PC-3 (cell line): ENCODE measurements around the gene ENG. TPM values are rescaled to one million over a fixed set of nuclear protein-coding genes. Genes with fewer than 3 reads are reported as not detected.

Source experiments
- ATAC-seq: fragments of 200-7000 bp; cut with Tn5 transposase; 2 replicates; pipeline ENCODE4 v1.9.1; 2020; ENCODE audit warnings: mild to moderate bottlenecking, moderate library complexity
- BruUV-seq: library from RNA; stranded (reverse); fragments of 400-500 nt; replicated peaks from 2 replicates; lab custom pipeline; 2021; lab: Mats Ljungman, UMichigan
- CTCF ChIA-PET: fragments of 300-600 bp; sonication (Branson Sonifier 250); formaldehyde crosslinking; loops from one replicate; lab custom pipeline; 2022; ENCODE audit warnings: antibody characterized with exemption; lab: Charles Lee
- POLR2A ChIA-PET: fragments of 300-600 bp; sonication (Branson Sonifier 250); formaldehyde crosslinking; loops from one replicate; lab custom pipeline; 2022; ENCODE audit warnings: antibody characterized with exemption; ENCODE audit not compliant: unreplicated experiment; lab: Charles Lee
- DNase-seq: peaks from one replicate; pipeline ENCODE4 v3.0.0-alpha.2; 2015
- H2AFZ ChIP-seq: fragments of 300-600 bp; sonication (generic); 2 replicates; pipeline ENCODE4 v1.6.0; 2016; ENCODE audit warnings: antibody characterized with exemption, low read length
- H3F3A ChIP-seq: fragments of 300-600 bp; sonication (generic); one replicate; pipeline ENCODE4 v1.6.0; 2017; ENCODE audit warnings: antibody characterized with exemption, low read length, control low read depth, mild to moderate bottlenecking; ENCODE audit not compliant: unreplicated experiment
- H3K27ac ChIP-seq: fragments of 300-600 bp; sonication (generic); 2 replicates; pipeline ENCODE4 v1.5.1; 2016; ENCODE audit warnings: mild to moderate bottlenecking, low read length
- H3K27me3 ChIP-seq: fragments of 300-600 bp; sonication (generic); 2 replicates; pipeline ENCODE4 v1.6.1; 2016; ENCODE audit warnings: low read length, mixed read lengths
- H3K36me3 ChIP-seq: fragments of 300-600 bp; sonication (generic); 2 replicates; pipeline ENCODE4 v1.6.1; 2016; ENCODE audit warnings: low read depth, mixed run types, low read length, mixed read lengths
- H3K4me1 ChIP-seq: fragments of 300-600 bp; sonication (generic); 2 replicates; pipeline ENCODE4 v1.5.1; 2016; ENCODE audit warnings: low read length; ENCODE audit not compliant: insufficient read depth
- H3K4me2 ChIP-seq: fragments of 300-600 bp; sonication (generic); 2 replicates; pipeline ENCODE4 v1.6.0; 2016; ENCODE audit warnings: low read length
- H3K4me3 ChIP-seq: fragments of 300-600 bp; sonication (generic); 2 replicates; pipeline ENCODE4 v1.5.1; 2016; ENCODE audit warnings: mild to moderate bottlenecking, low read length, mixed read lengths
- H3K79me2 ChIP-seq: fragments of 300-600 bp; sonication (generic); 2 replicates; pipeline ENCODE4 v1.6.1; 2017; ENCODE audit warnings: low read length, mixed read lengths
- H3K9ac ChIP-seq: fragments of 300-600 bp; sonication (generic); 2 replicates; pipeline ENCODE4 v1.6.0; 2016; ENCODE audit warnings: mild to moderate bottlenecking, low read length
- H3K9me2 ChIP-seq: fragments of 300-600 bp; sonication (generic); replicated peaks from 2 replicates; pipeline ENCODE4 v1.6.1; 2016; ENCODE audit warnings: mixed run types, low read length, mixed read lengths
- H3K9me3 ChIP-seq: fragments of 300-600 bp; sonication (generic); 2 replicates; pipeline ENCODE4 v1.6.1; 2016; ENCODE audit warnings: low read length, mixed read lengths
- H4K20me1 ChIP-seq: fragments of 300-600 bp; sonication (generic); 2 replicates; pipeline ENCODE4 v1.6.1; 2016; ENCODE audit warnings: low read length, mixed read lengths
- CTCF ChIP-seq: fragments of 300-600 bp; sonication (generic); conservative IDR thresholded peaks from 2 replicates; pipeline ENCODE4 v1.5.1; 2017; ENCODE audit warnings: antibody characterized with exemption, low read depth, mild to moderate bottlenecking, low read length
- EZH2 ChIP-seq: fragments of 300-600 bp; sonication (generic); IDR thresholded peaks from one replicate; pipeline ENCODE4 v1.6.1; 2017; ENCODE audit warnings: antibody characterized with exemption, mild to moderate bottlenecking, low read length; ENCODE audit not compliant: unreplicated experiment
- EZH2phosphoT487 ChIP-seq: fragments of 300-600 bp; sonication (generic); IDR thresholded peaks from 2 replicates; pipeline ENCODE4 v1.6.1; 2018; ENCODE audit warnings: mild to moderate bottlenecking, antibody characterized with exemption, low read length, borderline replicate concordance
- intact Hi-C: fragments of 100-400 bp; cut with micrococcal nuclease; formaldehyde crosslinking; loops from 2 replicates; pipeline ENCODE4 v1.9.0; 2023
- total RNA-seq: library from RNA; depleted of rRNA; stranded (reverse); fragments of >200 nt; gene quantifications from 2 replicates; pipeline ENCODE4 v1.2.3, GENCODE V29; 2014

ENG gene
- total RNA-seq, 1 experiment from 2014 or later, result 1.1 TPM

- DNase-seq, result no peak
- H3K9me3 ChIP-seq, result no peaks in the 10 kb centered on the region
- H3K4me3 ChIP-seq, result no peak overlapping the region
- H3K79me2 ChIP-seq, result peaks cover 26% of the 10 kb centered on the region
- no TSS peak for BruUV-seq
- H3K4me2 ChIP-seq, result no peak overlapping the region
- H3K4me1 ChIP-seq, result peaks cover under 1% of the 10 kb centered on the region; the same call in 1 of the 2 replicates
- ChIA-PET CTCF (no interaction called here), POLR2A (no interaction called here)
- no peaks in the 10 kb centered on the region for H3K9me2 ChIP-seq
- H3K36me3 ChIP-seq, result peaks cover 38% of the 10 kb centered on the region
- H3F3A ChIP-seq, result no peaks in the 10 kb centered on the region
- H3K27me3 ChIP-seq, result no peaks in the 10 kb centered on the region
- H3K9ac ChIP-seq, result no peak overlapping the region
- TF ChIP-seq EZH2, result no peak
- no peak for TF ChIP-seq CTCF
- TF ChIP-seq EZH2phosphoT487, result no peak
- no peak for ATAC-seq
- H2AFZ ChIP-seq, result no peak overlapping the region
- H3K27ac ChIP-seq, result no peak overlapping the region
- peaks cover 21% of the 10 kb centered on the region for H4K20me1 ChIP-seq
- intact Hi-C loops, result no loop called here
Observed at GRCh38 chr9:127792417-127793031, 61.9 kb downstream of the ENG start.

- no peaks in the 10 kb centered on the region for H3F3A ChIP-seq
Observed at GRCh38 chr9:127791085-127791484, 63.4 kb downstream of the ENG start.

More at GRCh38 chr9:127791085-127791484, 63.4 kb downstream of the ENG start:
- TF ChIP-seq CTCF, result no peak
- ChIA-PET CTCF (no interaction called here), POLR2A (no interaction called here)
- intact Hi-C loops, result no loop called here
- ATAC-seq (no peak), DNase-seq (no peak)
- Histone ChIP-seq H3K36me3 (peaks cover 48% of the 10 kb centered on the region), H3K9me3 (no peaks in the 10 kb centered on the region), H4K20me1 (peaks cover 32% of the 10 kb centered on the region), H3K79me2 (peaks cover 40% of the 10 kb centered on the region), H3K9ac (no peak overlapping the region), H3K27ac (no peak overlapping the region), H3K4me3 (no peak overlapping the region), H3K9me2 (no peaks in the 10 kb centered on the region), H3K27me3 (no peaks in the 10 kb centered on the region), H2AFZ (no peak overlapping the region), H3K4me1 (peaks cover 7% of the 10 kb centered on the region), H3K4me2 (no peak overlapping the region)
- no TSS peak for BruUV-seq
